D341Med (cell line): Measurements from ENCODE around the gene SLC22A4.

Experiments
- DNase-seq: peaks from one replicate; pipeline ENCODE4 v3.0.0; 2012; ENCODE audit warnings: low spot score

SLC22A4 gene

DNA sequence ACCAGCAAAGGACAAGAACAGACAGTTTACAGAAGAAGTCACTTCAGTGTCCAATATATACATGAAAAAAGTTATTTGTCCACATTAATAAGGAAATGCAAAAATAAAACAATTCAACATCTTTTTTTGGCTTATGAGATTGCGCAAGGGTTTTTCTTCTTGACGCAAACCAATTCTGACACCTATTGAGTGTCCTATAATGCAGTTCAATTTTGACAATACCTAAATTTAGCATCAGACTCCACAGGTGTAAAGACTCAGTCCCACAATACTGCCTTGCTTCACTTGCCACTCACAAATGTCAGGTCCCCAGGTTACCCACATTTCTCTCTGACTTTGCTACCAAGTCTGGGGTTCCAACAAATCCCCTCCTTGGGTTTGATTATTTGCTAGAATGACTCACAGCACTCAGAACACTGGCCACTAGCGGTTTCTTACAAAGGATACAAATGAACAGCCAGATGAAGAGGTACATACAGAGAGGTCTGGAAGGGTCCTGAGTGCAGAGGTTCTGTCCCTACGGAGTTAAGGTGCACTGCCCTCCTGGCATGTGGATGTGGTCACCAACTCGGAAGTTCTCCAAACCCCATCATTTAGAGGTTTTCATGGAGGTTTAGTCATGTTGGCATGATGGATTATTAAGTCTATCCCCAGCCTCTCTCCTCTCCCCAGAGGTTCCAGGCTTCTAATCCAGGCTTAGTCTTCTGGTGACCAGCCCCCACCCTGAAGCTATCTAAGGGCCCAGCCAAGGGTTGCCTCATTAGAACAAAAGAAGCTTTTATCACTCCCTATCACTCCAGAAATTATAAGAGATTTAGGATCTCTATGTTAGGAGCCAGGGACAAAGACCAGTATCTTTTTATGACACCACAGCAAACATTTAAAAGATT lies 48.3 kb downstream of the SLC22A4 start:
- DNase-seq, result peak; percentile 69

GRCh38 chr5:132344775-132345514 lies 50.8 kb downstream of the SLC22A4 start:
- DNase-seq, result no peak

- no peak for DNase-seq
Observed at GRCh38 chr5:132353486-132353995, 59.3 kb downstream of the SLC22A4 start.

DNA sequence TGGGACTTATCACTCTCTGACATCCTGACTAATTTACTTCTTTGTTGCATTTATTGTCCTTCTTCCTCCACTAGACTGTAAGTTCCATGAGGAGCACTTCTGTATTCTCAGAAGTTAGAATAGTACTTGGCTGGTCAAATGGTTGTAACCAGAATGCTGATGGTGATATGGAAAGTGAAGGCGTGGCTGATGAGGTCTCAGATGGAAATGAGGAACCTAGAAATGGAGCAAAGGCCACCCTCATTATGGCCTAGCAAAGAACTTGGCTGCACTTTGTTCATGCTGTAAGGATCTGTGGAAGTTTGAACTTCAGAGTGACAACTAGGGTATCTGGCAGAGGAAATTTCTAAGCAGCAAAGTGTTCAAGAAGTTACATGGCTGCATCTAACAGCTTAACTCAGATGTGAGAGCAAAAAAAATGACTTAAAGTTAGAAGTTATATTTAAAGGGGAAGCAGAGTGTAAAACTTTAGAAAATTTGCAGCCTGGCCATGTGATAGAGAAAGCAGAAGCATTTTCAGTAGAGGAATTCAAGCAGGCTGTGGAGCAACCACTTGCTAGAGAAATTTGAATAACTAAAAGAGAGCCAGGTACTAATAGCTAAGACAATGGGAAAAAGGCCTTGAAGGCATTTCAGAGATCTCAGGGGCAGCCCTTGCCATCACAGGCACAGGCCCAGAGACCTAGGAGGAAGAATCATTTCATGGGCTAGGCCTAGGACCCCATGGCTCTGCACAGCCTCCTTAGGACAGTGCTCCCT lies 60.4 kb downstream of the SLC22A4 start:
- no peak for DNase-seq

- no peak for DNase-seq
Observed at GRCh38 chr5:132355140-132355765, 61.1 kb downstream of the SLC22A4 start.

DNA sequence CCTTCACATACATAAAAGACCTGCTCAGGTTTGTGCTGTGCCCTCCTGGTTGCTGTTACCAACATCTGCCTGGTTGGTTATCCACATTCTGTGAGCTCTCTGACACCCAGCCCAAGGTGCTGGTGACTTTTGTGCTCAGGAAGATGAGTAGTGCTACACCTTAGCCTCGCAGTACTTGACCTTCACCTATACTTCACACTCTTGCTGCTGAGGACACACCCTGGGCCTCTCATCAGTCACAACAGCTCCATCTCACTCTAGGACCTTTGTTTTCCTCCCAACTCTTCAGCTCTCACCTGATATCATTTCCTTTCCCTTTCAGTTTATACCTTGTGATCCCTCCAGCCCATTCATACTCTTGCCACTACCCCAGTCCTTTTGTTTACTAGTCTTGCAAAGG lies 64.6 kb downstream of the SLC22A4 start:
- no peak for DNase-seq

- DNase-seq, result no peak
Observed at GRCh38 chr5:132362086-132362485, 67.9 kb downstream of the SLC22A4 start.

DNA sequence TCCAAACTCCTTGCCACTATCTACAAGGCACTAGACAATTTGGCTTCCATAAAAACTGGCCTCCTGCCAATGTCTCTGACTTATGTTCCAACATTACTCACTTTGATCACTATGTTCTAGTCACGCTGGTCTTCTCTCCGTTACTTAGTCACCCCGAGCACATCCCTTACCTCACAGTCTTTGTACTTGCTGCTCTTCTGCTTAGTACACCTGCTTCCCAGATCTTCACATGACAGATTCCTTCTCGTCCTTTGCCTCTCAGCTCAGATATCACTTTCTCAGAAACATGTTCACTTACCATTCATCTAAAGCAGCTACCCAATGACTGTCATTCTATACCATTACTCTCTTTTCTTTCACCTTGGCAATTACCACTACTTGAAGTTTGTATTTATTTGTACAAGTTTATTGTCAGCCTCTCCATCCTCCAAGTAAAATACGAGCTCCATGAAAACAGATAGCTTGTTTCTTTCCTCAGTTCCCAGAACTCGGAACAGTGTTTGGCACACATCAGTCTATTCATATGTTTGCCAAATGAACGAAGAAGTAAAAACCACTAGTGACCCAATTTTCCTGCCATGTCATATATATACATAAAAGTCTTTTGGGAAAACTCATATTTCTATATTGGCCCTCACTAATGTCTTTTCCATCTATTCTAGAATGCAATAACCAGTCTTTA lies 69.4 kb downstream of the SLC22A4 start:
- DNase-seq, result no peak

DNA sequence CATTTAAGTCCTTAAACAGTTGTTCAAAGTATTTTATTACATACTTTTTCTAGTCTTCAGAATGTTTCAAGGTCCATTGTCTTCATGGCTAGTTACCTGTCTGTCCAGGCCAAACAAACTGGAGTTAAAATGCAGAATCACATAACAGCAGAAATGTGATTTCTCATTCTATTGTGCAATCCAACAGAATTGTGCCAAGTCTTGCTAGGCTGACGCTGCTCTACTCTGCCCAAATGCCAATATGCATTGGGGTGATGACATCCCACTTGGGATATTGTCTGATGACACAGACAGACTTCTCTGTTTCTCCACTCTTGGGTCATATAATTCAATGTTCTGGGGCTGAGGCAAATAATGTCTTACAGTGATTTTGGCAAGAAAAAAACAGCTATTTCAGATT lies 70.1 kb downstream of the SLC22A4 start:
- DNase-seq, result no peak

GRCh38 chr5:132365213-132365612 lies 71.0 kb downstream of the SLC22A4 start:
- no peak for DNase-seq

- DNase-seq, result no peak
Observed at GRCh38 chr5:132368186-132368585, 74.0 kb downstream of the SLC22A4 start.

- DNase-seq, result no peak
Observed at GRCh38 chr5:132369007-132369473, 74.8 kb downstream of the SLC22A4 start.

DNA sequence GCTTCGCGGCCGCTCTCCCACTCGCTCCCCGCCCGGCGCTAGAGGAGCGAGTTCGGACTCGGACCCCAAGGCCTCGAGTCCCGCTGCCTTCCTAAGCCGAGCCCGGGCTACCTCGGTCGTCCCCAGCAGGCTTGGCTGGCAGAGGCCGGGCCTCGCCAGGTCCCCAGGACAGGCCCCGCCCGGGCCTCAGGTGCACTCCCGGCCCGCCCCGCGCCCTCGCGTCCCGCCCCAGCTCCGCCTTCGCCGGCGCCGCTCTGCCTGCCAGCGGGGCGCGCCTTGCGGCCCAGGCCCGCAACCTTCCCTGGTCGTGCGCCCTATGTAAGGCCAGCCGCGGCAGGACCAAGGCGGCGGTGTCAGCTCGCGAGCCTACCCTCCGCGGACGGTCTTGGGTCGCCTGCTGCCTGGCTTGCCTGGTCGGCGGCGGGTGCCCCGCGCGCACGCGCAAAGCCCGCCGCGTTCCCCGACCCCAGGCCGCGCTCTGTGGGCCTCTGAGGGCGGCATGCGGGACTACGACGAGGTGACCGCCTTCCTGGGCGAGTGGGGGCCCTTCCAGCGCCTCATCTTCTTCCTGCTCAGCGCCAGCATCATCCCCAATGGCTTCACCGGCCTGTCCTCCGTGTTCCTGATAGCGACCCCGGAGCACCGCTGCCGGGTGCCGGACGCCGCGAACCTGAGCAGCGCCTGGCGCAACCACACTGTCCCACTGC lies 75.4 kb downstream of the SLC22A4 start, which contains the start of gene SLC22A5:
Gene SLC22A5 (plus strand): TSS at position 237 of the 707 bp plus-strand sequence. CDS start 263 bp downstream, at position 500.
- peak; percentile 90 for DNase-seq

GRCh38 chr5:132370181-132370970 lies 76.2 kb downstream of the SLC22A4 start:
- no peak for DNase-seq

GRCh38 chr5:132370971-132371602 lies 76.9 kb downstream of the SLC22A4 start:
- DNase-seq, result no peak

DNA sequence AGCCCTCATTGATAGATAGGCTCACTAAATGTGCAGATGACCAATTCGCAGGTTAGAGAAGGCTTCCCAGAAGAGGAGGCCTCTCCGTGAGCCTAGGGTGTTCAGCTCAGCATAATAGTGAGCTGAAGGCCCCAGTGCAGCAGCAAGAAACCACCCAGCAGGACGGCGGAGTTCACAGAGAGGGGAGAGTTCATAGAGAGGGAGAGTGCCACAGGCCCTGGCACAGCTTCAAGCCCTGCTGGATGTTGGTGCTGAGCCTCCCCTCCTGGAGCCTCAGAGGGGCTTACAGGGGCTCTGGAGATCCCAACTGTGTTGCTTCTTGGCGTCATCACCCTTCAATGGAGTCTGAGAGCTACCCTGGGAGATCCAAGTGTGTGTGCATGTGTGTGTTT lies 77.4 kb downstream of the SLC22A4 start:
- DNase-seq, result no peak

DNA sequence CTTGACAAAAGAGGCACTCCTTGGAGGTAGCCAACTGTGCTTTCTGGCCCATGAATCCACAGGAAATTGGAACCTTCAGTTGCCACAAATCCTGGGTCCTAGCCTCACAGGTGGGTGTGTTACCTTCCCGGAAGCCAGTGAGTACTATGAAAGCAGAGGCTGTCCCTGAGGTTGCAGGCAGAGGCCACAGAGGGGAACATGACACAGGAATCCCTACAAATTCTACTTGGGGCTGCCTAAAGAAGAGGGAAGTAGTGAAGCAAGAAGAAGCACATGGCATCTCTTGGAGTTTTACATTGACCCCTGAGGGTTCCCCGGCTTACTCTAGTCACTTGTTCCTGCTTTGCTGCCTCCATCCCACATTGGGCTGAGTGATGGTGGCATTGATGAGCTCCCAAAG lies 77.9 kb downstream of the SLC22A4 start:
- no peak for DNase-seq

- no peak for DNase-seq
Observed at GRCh38 chr5:132372542-132372941, 78.3 kb downstream of the SLC22A4 start.

DNA sequence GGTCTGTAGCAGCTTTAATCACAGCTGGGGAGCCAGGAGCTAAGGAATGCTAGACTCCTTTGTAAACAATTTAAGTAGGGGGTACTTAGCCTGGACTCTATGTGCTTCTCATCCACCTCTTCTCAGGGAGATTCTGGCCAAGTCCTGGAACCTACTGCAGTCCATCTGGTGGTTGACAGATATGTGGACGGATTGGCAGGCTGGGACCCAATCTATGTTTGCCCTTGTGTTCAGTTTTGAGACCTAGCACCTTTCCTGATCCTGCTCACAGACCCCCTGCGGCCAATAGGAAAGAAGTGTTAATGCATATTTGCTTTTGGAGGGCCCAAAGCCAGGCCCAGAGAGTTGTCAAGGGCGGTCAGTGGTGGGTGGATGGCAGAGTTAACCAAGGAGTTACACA lies 81.8 kb downstream of the SLC22A4 start:
- DNase-seq, result no peak
